Immature natural killer cell (primary cell): ENCODE measurements around the gene SLC2A11. TPM values are rescaled to one million over a fixed set of nuclear protein-coding genes. Genes with fewer than 3 reads are reported as not detected.

ENCODE experiments used
- DNase-seq, 3 donors: peaks; one replicate each; pipeline ENCODE4 v3.0.0; 2022; ENCODE audit warnings: mixed read lengths in 1 of 3
- H3K27ac Mint-ChIP-seq, 6 donors: one replicate each; pipeline ENCODE4 v1.8.0; 2020; ENCODE audit warnings: mixed read lengths in 6 of 6, mild to moderate bottlenecking in 5 of 6, inconsistent platforms in 4 of 6, moderate library complexity in 3 of 6
- H3K27me3 Mint-ChIP-seq, 3 donors: one replicate each; pipeline ENCODE4 v1.8.0; 2020 to 2021; ENCODE audit warnings: low read depth in 3 of 3, mild to moderate bottlenecking in 3 of 3, mixed read lengths in 3 of 3, moderate library complexity in 3 of 3, inconsistent platforms in 1 of 3
- H3K36me3 Mint-ChIP-seq, 3 donors: one replicate each; pipeline ENCODE4 v1.8.0; 2020; ENCODE audit warnings: mixed read lengths in 3 of 3, inconsistent platforms in 2 of 3, mild to moderate bottlenecking in 2 of 3
- H3K4me1 Mint-ChIP-seq, 2 donors: one replicate each; pipeline ENCODE4 v1.8.0; 2020; ENCODE audit warnings: inconsistent platforms in 2 of 2, mild to moderate bottlenecking in 2 of 2, mixed read lengths in 2 of 2, moderate library complexity in 1 of 2
- H3K4me3 Mint-ChIP-seq, 5 donors: one replicate each; pipeline ENCODE4 v1.8.0; 2020; ENCODE audit warnings: mild to moderate bottlenecking in 5 of 5, mixed read lengths in 5 of 5, inconsistent platforms in 3 of 5, moderate library complexity in 3 of 5
- H3K9me3 Mint-ChIP-seq, 6 donors: one replicate each; pipeline ENCODE4 v1.8.0; 2020; ENCODE audit warnings: mild to moderate bottlenecking in 6 of 6, mixed read lengths in 6 of 6, inconsistent platforms in 4 of 6, moderate library complexity in 3 of 6
- polyA plus RNA-seq, 3 donors: library from polyadenylated mRNA; unstranded; fragments of 300-500 nt; fragmentation: Illumina TruSeq; gene quantifications; one replicate each; pipeline ENCODE4 v1.2.3, GENCODE V29; 2021

Gene SLC2A11
- polyA plus RNA-seq, 3 donors from 2014 or later = 0.48 to 3.0 (median 2.0) TPM

DNA sequence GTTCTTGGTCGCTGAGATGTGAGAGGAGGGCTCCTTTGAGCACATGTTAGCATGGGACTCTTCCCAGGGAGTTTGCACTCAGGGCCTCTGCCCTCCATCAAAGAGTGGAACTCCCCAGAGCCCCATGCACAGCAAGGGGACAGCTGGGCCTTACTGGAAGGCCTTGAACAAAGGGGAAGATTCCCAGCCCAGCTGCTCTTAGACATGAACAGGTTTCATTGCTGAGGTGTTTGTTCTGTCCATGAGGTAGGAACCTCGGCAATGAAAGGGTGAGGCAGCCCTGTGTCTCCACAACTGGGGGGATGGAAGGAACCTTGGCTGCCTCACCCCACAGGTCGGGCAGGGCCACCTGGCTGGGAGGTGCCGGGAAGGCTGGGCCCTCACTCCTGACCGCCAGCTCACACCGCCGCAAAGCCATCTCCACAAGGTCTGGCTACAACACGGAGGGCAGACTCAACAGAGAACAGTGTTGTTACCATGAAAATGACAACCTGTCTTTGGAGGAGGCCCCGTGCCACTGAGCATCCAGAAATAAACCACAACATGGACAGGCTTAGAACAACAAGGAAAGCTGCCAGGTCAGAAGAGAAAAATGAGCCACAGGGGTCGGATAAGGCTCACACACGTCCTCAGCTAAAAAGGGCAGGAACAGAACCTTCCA, 22.1 kb upstream of the SLC2A11 start:
- no peak for DNase-seq
- Mint-ChIP-seq H3K27ac (peak overlapping the region in 1 of 6 donors; percentile 20), H3K36me3 (peaks cover 0 to 6% (median 4%) of the 10 kb centered on the region in 3 donors), H3K9me3 (no peaks in the 10 kb centered on the region), H3K4me1 (peaks cover 23 to 25% of the 10 kb centered on the region in 2 donors), H3K4me3 (no peak overlapping the region), H3K27me3 (peaks cover 10 to 16% (median 10%) of the 10 kb centered on the region in 3 donors)

DNA sequence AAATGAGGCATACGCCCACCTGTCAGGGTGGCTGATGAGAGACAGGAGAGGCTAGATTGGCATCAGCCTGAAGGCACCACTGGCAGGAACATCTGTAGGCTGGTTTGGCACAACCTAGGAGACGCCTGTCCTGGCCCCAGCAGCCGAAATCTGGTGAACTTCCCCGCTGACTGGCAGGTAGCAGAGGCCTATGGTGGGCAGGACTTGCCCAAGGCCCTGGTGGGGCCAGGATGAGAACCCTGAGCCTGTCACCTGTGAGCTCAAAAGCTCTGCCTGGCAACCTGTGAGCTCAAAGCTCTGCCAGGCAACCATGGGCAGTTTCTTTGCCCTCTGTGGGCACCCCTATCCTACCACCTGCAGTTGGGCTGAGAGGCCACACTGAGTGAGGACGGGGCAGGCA, 21.4 kb upstream of the SLC2A11 start:
- Mint-ChIP-seq H3K36me3 (peaks cover 0 to 4% (median 3%) of the 10 kb centered on the region in 3 donors), H3K9me3 (no peaks in the 10 kb centered on the region), H3K27me3 (peaks cover 10 to 16% (median 10%) of the 10 kb centered on the region in 3 donors), H3K4me3 (peak overlapping the region in 2 of 5 donors; percentile 10 to 23), H3K4me1 (peaks cover 23 to 25% of the 10 kb centered on the region in 2 donors), H3K27ac (peak overlapping the region in 1 of 6 donors; percentile 20)
- DNase-seq = no peak

- Mint-ChIP-seq H3K4me3 (peak overlapping the region; percentile 23 to 44 (median 41)), H3K9me3 (no peaks in the 10 kb centered on the region), H3K27me3 (peaks cover 10 to 16% (median 12%) of the 10 kb centered on the region in 3 donors), H3K4me1 (peaks cover 25% of the 10 kb centered on the region in 2 donors), H3K27ac (peak overlapping the region in 4 of 6 donors; percentile 31 to 85 (median 44)), H3K36me3 (peaks cover 0 to 4% (median 3%) of the 10 kb centered on the region in 3 donors)
- no peak for DNase-seq
These were observed 20.8 kb upstream of the SLC2A11 start for GRCh38 chr22:23836692-23837495.

DNA sequence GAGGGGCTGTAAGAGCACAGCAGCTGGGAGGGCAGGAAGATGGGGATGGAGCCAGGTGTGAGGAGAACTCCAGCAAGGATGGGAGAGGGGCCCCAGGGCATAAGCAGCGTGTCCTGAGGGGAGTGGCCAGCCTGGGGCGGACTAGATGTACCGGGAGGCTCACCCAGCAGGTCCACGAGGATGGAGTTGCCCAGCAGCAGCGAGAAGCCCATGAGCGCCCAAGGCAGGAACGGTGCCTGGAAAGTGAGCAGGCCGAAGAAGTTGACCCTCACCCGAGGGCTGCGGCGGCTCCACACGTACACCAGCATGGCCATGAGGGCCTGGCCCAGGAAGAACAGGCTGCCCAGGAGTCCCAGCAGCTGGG, 20.2 kb upstream of the SLC2A11 start:
- Mint-ChIP-seq H3K4me1 (peaks cover 25% of the 10 kb centered on the region in 2 donors), H3K27me3 (peaks cover 10 to 14% (median 12%) of the 10 kb centered on the region in 3 donors)

DNA sequence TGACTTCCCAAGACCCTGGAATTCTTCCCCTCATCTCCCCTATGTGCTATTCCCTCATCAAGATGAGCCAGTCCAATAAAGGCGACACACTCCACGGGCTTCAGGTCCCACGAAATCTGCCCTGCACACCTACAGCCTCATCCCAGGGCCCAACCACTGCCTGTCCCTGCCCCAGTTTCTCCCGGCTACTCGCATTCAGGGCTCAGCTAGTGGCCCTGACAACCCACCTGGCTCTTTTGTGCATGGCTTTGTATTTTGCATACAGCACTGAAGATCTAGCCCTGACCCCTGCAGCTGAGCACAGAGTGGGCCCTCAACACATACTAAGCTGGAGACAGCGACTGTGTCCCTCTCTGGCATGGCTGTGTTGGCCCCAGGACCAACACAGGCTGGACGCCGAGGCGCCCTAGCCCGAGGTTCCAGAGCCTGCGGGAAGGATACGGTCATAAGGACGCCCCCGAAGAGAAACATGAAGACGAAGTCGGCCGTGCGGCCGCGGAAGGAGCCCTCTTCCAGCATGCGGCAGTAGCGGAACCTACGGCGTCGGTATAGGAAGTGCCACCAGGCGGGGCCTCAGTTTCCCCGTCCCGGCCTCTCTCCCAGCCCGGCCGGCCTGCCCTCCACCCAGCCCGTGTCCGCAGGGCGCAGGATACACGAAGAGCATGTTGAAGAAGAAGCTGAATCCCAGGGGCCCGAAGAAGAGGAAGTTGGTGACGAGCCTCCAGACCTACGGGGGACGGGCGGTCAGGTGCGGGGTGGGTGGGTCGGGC, 19.6 kb upstream of the SLC2A11 start:
- Mint-ChIP-seq H3K9me3 (no peaks in the 10 kb centered on the region), H3K4me3 (peak overlapping the region; percentile 77 to 97 (median 87)), H3K36me3 (peaks cover 0 to 4% (median 3%) of the 10 kb centered on the region in 3 donors), H3K27me3 (peaks cover 10 to 14% (median 12%) of the 10 kb centered on the region in 3 donors), H3K27ac (peak overlapping the region; percentile 70 to 94 (median 88)), H3K4me1 (peaks cover 25% of the 10 kb centered on the region in 2 donors)
- no peak for DNase-seq

More for the DNA sequence above, 20.2 kb upstream of the SLC2A11 start:
- peak overlapping the region in 4 of 5 donors; percentile 36 to 87 (median 43) for H3K4me3 Mint-ChIP-seq
- H3K9me3 Mint-ChIP-seq = no peaks in the 10 kb centered on the region
- H3K27ac Mint-ChIP-seq = peak overlapping the region in 4 of 6 donors; percentile 31 to 94 (median 65)
- peaks cover 0 to 4% (median 3%) of the 10 kb centered on the region in 3 donors for H3K36me3 Mint-ChIP-seq
- DNase-seq = no peak

DNA sequence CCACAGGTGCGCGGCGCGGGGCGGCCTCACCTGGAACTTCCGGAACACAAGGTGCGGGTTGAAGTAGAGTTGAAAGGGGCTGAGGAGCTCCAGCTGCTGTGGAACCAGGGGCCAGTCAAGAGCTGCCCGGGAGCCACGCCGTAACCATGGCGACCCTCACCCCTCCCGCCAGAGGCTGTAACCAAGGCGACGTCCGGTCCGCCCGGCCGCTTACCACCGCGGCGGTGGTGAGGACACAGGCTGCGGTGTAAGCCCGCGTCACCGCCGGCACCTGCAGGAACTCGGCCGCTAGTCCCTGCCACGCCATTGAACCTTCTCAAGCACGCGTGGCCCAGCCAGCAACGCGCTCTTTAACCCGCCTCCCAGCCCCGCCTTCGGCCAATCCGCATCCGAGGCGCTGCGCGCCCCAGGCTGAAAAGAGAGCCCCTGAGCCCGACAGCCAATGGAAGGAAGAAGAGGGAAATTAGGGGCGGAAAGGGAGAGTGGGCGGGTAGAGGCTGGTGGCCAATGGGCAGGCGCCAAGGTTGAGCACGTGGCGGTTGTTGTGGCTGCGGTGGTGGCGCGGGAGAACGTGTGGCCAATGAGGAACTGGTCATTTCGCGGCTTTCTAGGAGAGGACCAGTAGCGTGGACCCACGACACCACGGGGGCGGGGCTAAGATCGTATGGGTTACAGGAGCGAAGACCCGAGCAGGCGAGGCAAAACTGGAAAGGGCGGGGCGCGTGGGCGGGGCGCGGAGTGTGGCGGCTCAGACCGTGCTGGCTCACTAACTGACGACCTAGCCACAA, 18.8 kb upstream of the SLC2A11 start, which contains the start of gene DERL3:
Gene DERL3 (minus strand): TSS at position 326 of the 788 bp plus-strand sequence. CDS start 19 bp downstream, at position 307.
- no peaks in the 10 kb centered on the region for H3K9me3 Mint-ChIP-seq
- peak within 1 kb of the TSS; percentile 86 to 94 (median 92) for H3K27ac Mint-ChIP-seq
- peaks cover 10 to 14% (median 12%) of the 10 kb centered on the region in 3 donors for H3K27me3 Mint-ChIP-seq
- peaks cover 0 to 4% (median 3%) of the 10 kb centered on the region in 3 donors for H3K36me3 Mint-ChIP-seq
- peak within 1 kb of the TSS; percentile 77 to 97 (median 87) for H3K4me3 Mint-ChIP-seq
- peaks cover 25% of the 10 kb centered on the region in 2 donors for H3K4me1 Mint-ChIP-seq
- DNase-seq = peak; percentile 95 to 98 (median 96)

GRCh38 chr22:23840026-23840425, 17.6 kb upstream of the SLC2A11 start:
- Mint-ChIP-seq H3K4me1 (peaks cover 33 to 34% of the 10 kb centered on the region in 2 donors), H3K27ac (peak overlapping the region in 5 of 6 donors; percentile 20 to 94 (median 61)), H3K9me3 (no peaks in the 10 kb centered on the region)

GRCh38 chr22:23841292-23841691, 16.4 kb upstream of the SLC2A11 start:
- peaks cover 10 to 14% (median 12%) of the 10 kb centered on the region in 3 donors for H3K27me3 Mint-ChIP-seq
- no peak for DNase-seq
- H3K36me3 Mint-ChIP-seq = no peaks in the 10 kb centered on the region
- H3K4me3 Mint-ChIP-seq = no peak overlapping the region
- H3K27ac Mint-ChIP-seq = peak overlapping the region in 2 of 6 donors; percentile 6 to 9
- no peaks in the 10 kb centered on the region for H3K9me3 Mint-ChIP-seq
- peaks cover 35 to 41% of the 10 kb centered on the region in 2 donors for H3K4me1 Mint-ChIP-seq

More at GRCh38 chr22:23840026-23840425, 17.6 kb upstream of the SLC2A11 start:
- peak overlapping the region in 3 of 5 donors; percentile 87 to 97 (median 89) for H3K4me3 Mint-ChIP-seq
- DNase-seq = no peak
- peaks cover 10 to 14% (median 12%) of the 10 kb centered on the region in 3 donors for H3K27me3 Mint-ChIP-seq
- peaks cover 0 to 4% (median 3%) of the 10 kb centered on the region in 3 donors for H3K36me3 Mint-ChIP-seq

DNA sequence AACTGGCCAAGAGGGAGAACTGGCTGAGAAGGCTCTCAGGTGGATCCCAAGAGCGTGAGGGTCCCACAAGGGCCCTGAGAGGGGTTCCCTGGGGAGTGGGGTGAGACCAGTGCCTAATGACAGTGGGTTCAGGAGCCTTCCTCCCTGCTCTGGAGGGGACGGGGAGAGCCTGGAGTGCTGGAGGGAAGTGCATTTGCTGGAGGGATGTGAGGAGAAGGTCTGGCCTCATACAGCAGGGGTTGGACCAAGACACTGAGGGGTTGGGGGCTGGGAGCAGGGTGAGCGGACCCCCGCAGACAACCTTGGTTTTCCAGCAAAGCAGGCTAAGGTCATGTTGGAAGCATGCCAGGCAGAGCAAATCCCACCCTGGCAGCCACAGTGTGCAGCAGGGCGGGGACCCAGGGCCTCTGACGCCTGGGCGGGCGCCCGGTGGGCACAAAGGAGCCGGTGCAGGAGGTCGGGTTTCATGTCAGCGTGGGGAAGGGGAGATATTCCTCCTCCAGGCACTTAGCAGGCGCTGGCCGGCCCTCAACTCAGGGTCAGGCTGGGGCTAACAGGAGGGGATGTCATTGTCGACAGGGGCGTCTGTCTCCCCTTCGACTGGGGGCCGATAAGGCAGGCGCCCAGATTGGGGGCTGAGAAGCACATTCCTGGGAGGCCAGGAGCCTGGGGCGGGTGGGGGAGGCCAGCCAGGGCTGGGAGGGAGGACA, 15.8 kb upstream of the SLC2A11 start:
- no peak for DNase-seq
- Mint-ChIP-seq H3K4me1 (peaks cover 35 to 41% of the 10 kb centered on the region in 2 donors), H3K27me3 (peaks cover 10 to 14% (median 12%) of the 10 kb centered on the region in 3 donors), H3K4me3 (no peak overlapping the region), H3K36me3 (no peaks in the 10 kb centered on the region), H3K27ac (no peak overlapping the region), H3K9me3 (no peaks in the 10 kb centered on the region)

DNA sequence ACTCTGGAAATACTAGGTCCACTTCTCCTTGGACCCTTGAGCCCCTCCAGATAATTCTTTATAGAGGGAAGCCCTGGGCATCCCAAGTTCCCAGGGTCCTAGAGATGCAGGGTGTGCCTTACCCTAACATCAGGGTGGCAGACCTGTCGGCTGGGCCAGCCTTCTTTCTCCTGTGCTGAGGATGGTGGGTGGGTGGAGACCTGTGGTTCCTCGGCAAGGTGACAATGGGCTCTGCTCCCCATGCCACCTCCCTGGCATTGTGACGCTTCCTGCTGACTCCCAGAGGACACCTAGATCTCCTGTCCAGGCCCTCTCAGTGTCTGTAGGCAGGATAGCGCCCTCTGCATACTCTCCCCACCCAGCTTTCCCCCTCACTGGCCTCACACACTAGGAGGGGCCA, 15.1 kb upstream of the SLC2A11 start:
- no peak for DNase-seq
- peaks cover 33 to 40% of the 10 kb centered on the region in 2 donors for H3K4me1 Mint-ChIP-seq
- no peak overlapping the region for H3K4me3 Mint-ChIP-seq
- no peaks in the 10 kb centered on the region for H3K9me3 Mint-ChIP-seq
- peak overlapping the region in 2 of 6 donors; percentile 3 to 21 for H3K27ac Mint-ChIP-seq
- peaks cover 10 to 12% (median 12%) of the 10 kb centered on the region in 3 donors for H3K27me3 Mint-ChIP-seq
- H3K36me3 Mint-ChIP-seq = no peaks in the 10 kb centered on the region

DNA sequence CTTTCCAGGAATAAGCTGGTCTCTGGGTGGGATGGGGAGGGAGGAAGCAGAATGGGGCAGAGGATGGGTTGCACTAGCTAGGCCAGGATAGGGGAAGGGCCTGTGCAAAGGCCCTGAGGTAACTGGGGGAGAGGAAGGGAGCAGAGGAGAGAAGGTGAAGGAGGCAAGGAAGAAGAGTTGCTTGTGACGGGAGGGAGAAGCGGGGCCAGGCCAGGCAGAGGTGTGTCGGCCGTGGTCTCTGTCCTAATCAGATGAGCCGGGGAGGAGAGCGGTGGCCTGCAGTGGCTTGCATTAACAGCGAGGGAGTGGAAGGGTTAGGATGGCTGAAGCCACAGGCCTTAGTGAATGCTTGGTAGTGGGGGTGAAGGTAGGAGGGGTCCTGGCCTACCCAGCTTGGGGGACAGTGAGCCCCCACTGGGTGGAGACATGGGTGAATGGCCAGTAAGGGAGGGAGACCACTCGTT, 12.9 kb upstream of the SLC2A11 start:
- no peaks in the 10 kb centered on the region for H3K9me3 Mint-ChIP-seq
- H3K36me3 Mint-ChIP-seq = no peaks in the 10 kb centered on the region
- H3K27ac Mint-ChIP-seq = peak overlapping the region in 2 of 6 donors; percentile 62 to 70
- peak overlapping the region in 2 of 5 donors; percentile 18 to 38 for H3K4me3 Mint-ChIP-seq
- peaks cover 0 to 2% (median 0%) of the 10 kb centered on the region in 3 donors for H3K27me3 Mint-ChIP-seq
- peaks cover 15 to 18% of the 10 kb centered on the region in 2 donors for H3K4me1 Mint-ChIP-seq
- no peak for DNase-seq
